Stimulated activated CD8-positive, alpha-beta memory T cell treated with anti-CD3 and anti-CD28 coated beads, Interleukin-15, amount 100 ng/mL, for 4 hours (primary cell): Measurements from ENCODE around the gene TRIM40.

Experiments used
- DNase-seq, 2 donors: peaks; one replicate each; pipeline ENCODE4 v3.0.0-alpha.2; 2020; ENCODE audit warnings: low read depth in 2 of 2

The TRIM40 gene

GRCh38 chr6:30135757-30136156 lies at the start of gene TRIM40:
TRIM40 (plus strand) TSS chr6:30136140; CDS start chr6:30137037, 897 bp downstream.
- no peak for DNase-seq

- no peak for DNase-seq
Measured at GRCh38 chr6:30087876-30088275, 48.1 kb upstream of the TRIM40 start.

- no peak for DNase-seq
Measured at GRCh38 chr6:30091577-30092381, 44.2 kb upstream of the TRIM40 start.

- DNase-seq, result no peak
Measured at GRCh38 chr6:30092852-30093543, 42.9 kb upstream of the TRIM40 start.

GRCh38 chr6:30093951-30094661 lies 41.8 kb upstream of the TRIM40 start:
- DNase-seq, result no peak

GRCh38 chr6:30096829-30097228 lies 39.1 kb upstream of the TRIM40 start:
- no peak for DNase-seq

GRCh38 chr6:30097902-30098768 lies 37.8 kb upstream of the TRIM40 start:
- DNase-seq, result no peak

GRCh38 chr6:30100154-30100553 lies 35.8 kb upstream of the TRIM40 start:
- no peak for DNase-seq

GRCh38 chr6:30100585-30101443 lies 35.1 kb upstream of the TRIM40 start:
- no peak for DNase-seq

- DNase-seq, result peak; percentile 24 to 35
Measured at GRCh38 chr6:30101444-30102413, 34.2 kb upstream of the TRIM40 start.

- no peak for DNase-seq
Measured at GRCh38 chr6:30102414-30102969, 33.4 kb upstream of the TRIM40 start.

- DNase-seq, result peak; percentile 57 to 71
Measured at GRCh38 chr6:30102970-30103871, 32.7 kb upstream of the TRIM40 start.

- no peak for DNase-seq
Measured at GRCh38 chr6:30103872-30104179, 32.1 kb upstream of the TRIM40 start.

GRCh38 chr6:30104661-30105060 lies 31.3 kb upstream of the TRIM40 start:
- no peak for DNase-seq

GRCh38 chr6:30111266-30111856 lies 24.6 kb upstream of the TRIM40 start:
- DNase-seq, result no peak

- DNase-seq, result no peak
Measured at GRCh38 chr6:30112402-30112994, 23.4 kb upstream of the TRIM40 start.

GRCh38 chr6:30113003-30113759 lies 22.8 kb upstream of the TRIM40 start, which contains the start of gene TRIM31:
TRIM31 (minus strand) TSS chr6:30113090; CDS start chr6:30112805, 285 bp downstream.
- DNase-seq, result no peak
